Heart left ventricle (tissue), 13 donors: ENCODE results near the gene SLC45A3.

Source experiments
- CTCF ChIP-seq, 12 donors: fragments of 200-600 bp; sonication (generic) in 4 of 12; IDR thresholded peaks; one replicate each; pipeline versions ENCODE4 v1.5.0 to v1.8.0; 2018 to 2022; ENCODE audit warnings: antibody characterized with exemption in 12 of 12, mild to moderate bottlenecking in 5 of 12
- POLR2A ChIP-seq, 2 donors: fragments of 450-650 bp; IDR thresholded peaks; one replicate each; pipeline ENCODE4 v1.6.1; 2017; ENCODE audit warnings: antibody characterized with exemption in 2 of 2, mild to moderate bottlenecking in 2 of 2, moderate library complexity in 2 of 2
- donor health status: ischemic (EF 13 %, LVEDD 7.1; RV severe dilation, severe dysfunction).
- donor health status: DM: no; HTN: yes; CAD: no.
- donor health status: DM: no; HTN: no; CAD: no.
- donor health status: ischemic (EF 25% LVEDD 6.9; RV normal size, moderate dysfunction).
- donor health status: ischemic (EF 25% LVEDD 5.7; RV mildly dilated, moderate dysfunction).
- donor health status: ischemic (EF 35%, LVEDD 5.7; RV mildly dilated, moderate dysfunction).
- donor health status: nonischemic (EF 11% LVEDD 7.7; RV severe dilation, severe dysfunction).
- donor health status: DM: yes; HTN: yes; CAD: no.
- donor health status: PGD.
- donor health status: ischemic (EF 29% LVEDD 5.4; RV normal size, mild dysfunction).
- donor health status: nonischemic (EF 23%, LVEDD 6.1; RV moderate dilation, normal function).

- TF ChIP-seq CTCF (IDR thresholded peaks at IDR 0.05) (no peak), POLR2A (IDR thresholded peaks at IDR 0.05) (no peak)
Measured at GRCh38 chr1:205687242-205687641, 6.9 kb upstream of the SLC45A3 start.
